GM19467 (cell line): Measurements from ENCODE around the gene POLR3F.

Experiments
- ATAC-seq: cut with Tn5 transposase; IDR thresholded peaks from one replicate; pipeline ENCODE4 v1.9.1; 2021; ENCODE audit warnings: mild to moderate bottlenecking, moderate library complexity; ENCODE audit not compliant: unreplicated experiment

POLR3F gene, protein sequence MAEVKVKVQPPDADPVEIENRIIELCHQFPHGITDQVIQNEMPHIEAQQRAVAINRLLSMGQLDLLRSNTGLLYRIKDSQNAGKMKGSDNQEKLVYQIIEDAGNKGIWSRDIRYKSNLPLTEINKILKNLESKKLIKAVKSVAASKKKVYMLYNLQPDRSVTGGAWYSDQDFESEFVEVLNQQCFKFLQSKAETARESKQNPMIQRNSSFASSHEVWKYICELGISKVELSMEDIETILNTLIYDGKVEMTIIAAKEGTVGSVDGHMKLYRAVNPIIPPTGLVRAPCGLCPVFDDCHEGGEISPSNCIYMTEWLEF

DNA sequence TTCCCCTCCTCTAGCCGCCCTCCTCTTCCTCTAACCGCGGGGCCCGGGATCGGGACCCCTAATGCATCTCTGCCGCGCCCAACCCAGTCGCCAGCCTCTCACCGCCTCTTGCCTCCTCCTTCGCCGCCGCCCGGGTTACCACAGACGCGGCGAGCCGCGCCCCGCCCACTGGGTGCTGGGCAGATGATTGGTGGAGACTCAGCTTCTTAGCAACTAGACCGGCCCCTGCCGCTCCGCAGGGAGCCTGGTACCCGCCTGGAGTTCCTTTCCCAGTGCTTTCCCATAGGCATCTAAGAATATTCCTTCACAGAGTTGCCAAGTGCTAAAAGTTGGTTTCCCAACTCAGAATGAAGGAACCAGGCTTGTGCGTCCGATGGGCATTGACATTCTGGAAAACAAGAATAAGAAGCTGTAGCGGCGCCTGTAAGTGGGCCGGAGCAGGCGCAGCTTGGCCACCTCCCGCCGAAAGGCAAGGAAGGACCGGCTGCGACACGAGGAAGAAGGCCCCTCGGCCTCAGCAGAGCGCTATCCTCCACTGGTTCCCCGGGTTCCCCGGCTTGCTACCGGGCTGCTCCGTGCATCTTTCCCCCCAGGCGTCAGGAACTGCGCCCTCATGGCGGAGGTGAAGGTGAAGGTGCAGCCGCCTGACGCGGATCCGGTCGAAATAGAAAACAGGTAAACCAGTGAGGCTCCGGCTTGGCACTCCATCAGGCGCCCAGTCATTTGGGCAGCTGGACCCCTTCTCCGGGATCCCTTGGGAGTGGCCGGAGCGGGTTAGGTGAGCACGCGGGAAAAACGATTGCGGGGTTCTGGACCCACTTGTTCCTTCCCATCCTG, at the start of gene POLR3F, which contains the start of gene DZANK1:
POLR3F (plus strand) TSS at position 497 of the 837 bp plus-strand sequence; CDS start at position 614, 117 bp downstream.
DZANK1 (minus strand) TSS at position 137 of the 837 bp plus-strand sequence. CDS start 1,672 bp downstream, outside the sequence.
- ATAC-seq, result peak; percentile 90

DNA sequence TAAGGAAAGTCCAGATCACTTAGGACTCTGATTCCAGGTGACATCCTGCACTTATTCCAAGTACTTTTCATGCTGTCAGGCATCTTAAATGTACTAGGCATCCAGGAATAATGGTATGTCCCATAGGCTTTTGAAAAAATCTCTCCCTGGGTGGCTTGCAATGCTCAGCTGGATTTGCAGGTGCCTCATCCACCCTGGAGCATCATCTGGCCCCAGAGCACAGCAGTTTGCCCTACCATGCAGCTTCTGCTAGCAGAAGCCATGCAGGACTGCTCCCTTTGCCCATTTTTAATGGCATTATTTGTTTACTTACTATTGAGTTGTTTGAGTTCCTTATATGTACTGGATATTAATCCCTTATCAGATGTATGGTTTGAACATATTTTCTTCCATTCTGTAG, 45.6 kb upstream of the POLR3F start:
- ATAC-seq, result no peak

DNA sequence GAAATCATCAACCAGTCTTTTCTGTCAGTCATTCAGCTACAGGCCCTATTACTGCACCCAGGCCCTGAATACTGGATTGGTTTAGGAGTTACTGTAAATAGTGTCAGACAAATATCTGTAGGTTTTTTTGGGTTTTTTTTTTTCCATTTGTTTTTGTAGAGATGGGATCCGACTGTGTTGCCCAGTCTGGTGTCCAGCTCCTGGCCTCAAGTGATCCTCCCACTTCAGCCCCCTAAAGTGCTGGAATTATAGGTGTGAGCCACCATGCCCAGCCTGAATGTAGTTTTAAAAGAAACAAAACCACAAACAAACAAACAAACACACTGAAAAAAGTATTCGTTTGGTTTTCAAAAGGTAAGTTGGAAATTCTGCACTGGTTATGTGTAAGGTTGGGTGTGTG, 40.0 kb upstream of the POLR3F start:
- no peak for ATAC-seq

DNA sequence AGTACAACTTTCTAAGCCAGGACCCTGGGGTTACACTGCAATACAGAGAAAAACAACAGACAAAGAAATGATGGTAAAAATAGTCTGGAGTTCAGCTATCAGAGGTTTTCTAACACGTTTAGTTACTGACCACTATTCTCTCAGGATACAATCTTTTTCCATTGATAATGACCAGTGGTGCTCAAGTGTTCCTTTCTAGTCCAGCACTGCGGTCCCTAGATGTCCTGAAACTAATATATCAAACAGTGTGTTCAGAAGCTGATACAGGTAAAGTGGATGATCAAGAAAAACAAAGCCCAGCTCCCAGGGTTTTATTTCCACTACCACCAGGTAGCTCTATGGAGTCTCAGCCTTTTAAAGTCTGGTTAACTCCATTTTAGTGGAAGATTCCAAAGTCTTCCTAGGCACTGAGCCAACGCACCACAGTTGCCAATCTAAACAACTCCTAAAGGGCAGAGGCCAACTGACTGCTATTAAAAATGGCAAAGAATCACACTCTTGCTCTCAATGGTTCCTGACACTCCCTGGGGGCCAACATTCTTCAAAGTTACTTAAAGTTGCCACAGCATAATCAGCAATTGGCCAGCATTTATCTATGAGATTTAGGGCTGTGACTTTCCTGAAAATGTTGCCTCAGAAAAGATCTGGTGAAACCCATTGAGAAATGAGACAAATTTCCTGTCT, 38.6 kb upstream of the POLR3F start:
- ATAC-seq, result no peak

DNA sequence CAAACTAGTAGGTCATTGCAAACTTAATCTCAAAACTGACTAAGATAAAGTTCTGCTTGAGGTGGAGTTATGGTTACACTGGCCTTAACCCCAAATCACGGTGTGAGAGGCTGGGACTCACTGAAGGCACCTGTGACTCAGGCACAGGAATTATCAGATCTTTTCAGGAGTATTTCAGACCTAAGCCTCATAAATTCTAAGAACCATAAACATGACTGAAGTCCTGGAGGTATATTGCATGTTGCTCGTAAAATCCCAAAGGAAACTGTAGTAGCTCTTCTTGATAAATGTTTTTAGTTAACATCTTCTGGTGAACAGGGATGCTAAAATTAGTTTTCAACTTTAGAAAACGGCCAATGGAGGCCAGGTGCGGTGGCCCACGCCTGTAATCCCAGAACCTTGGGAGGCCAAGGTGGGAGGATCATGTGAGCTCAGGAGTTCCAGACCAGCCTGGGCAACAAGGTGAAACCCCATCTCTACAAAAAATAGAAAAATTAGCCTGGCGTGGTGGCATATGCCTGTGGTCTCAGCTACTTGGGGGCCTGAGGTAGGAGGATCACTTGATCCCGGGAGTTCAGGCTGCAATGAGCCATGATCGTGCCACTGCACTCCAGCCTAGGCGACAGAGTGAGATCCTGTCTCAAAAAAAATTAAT, 36.9 kb upstream of the POLR3F start:
- ATAC-seq, result no peak

GRCh38 chr20:18431206-18431605, 36.0 kb upstream of the POLR3F start:
- ATAC-seq, result no peak

- ATAC-seq, result no peak
These were observed 30.3 kb upstream of the POLR3F start for GRCh38 chr20:18436847-18437246.

DNA sequence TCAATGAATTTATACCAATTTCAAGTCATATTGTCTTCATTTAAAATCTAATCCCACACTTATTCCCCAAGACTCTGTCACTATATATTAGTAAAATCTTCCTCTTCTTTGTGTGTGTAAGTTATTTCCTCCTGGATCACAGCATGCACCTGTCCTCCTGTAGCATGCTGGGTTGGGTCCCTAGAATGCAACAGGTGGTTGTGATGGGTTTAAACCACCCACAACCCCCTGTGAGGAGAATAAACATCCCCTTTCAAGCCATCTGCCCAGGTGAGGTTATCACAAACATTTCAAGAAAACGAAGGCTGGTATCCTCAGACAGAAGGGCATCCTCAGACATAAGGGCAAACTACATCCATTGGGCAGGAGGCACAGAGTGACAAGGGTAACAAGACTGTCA, 26.8 kb upstream of the POLR3F start:
- no peak for ATAC-seq

DNA sequence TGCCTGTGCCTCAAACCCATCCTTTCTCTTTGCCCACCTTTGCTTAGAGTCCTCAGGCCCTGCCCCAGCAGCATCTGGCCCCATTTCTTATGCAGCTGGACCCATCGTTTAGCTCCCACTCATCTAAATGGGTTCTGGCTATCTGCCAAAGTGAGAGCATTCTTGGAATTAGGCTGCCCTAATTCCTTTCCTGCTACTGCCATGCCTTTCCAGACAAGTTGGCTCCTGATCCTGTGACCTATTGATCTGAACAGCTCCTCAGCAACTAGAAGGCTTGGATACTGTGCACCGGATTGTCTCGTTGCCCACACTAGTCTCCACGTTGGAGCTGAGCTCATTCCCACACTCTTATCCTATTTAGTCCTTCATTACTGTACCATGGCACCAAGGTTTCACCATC, 23.3 kb upstream of the POLR3F start:
- ATAC-seq, result no peak

DNA sequence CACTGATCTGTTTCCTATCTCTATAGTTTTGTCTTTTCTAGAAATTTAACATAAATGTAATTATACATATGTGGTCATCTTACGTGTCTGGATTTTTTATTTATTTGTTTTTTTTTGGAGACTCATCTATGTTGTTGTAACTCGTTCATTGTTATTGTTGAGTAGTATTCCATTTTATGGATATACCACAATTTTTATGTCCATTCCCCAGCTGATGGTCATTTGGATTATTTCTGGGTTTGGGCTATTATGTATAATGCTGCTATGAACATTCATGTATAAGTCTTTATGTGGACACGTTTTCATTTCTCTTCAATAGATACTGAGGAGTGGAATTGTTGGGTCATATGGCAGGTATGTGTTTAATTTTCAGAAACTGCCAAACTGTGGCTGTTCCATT, 10.6 kb upstream of the POLR3F start:
- no peak for ATAC-seq

DNA sequence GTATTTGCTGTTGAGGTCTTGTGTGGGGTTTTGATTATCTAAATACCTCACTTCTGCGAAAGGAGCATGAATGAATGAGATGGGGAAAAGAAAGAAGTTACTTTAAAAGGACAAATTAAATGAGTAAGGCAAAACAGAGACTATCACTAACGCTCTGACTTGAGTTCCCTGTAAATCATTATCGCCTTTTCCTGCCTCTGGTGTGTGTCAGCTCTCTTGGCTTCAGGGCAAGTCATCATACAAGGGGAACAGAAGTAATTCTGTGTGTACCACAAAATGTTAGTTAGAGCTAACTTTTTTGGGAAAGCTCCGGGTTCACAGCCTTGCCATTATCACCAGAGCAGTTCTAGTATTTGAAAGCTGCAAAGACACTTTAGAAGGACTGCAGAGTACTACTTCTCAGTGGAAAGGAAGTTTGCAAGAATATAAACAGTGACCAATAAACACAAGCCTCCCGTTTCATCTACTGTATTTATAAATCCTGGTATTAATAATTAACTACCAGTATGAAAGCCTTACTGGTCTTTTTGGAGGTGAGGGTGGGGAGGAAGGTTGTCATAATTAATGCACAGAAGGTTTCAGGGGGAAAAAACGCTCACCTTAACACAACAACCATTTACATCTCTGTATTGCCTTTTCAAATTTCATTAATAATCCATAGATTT, 1.5 kb upstream of the POLR3F start:
- peak; percentile 34 for ATAC-seq

GRCh38 chr20:18466574-18466893, 656 bp upstream of the POLR3F start:
- ATAC-seq, result no peak

DNA sequence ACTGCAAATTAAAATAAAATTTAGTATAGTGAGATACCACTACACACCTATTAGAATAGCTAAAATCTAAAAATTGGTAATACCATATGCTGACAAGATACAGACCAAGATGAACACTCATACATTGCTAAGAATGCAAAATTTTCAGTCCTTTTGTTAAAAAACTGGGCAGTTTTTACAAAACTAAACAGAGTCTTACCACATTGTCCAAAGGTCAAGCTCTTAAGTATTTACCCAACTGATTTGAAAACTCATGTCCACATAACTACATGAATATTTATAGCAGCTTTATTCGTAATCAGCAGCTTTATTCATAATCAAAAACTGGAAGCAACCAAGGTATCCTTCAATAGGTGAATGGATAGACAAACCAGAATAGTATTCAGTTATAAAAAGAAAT, 10.0 kb downstream of the POLR3F start:
- no peak for ATAC-seq

- no peak for ATAC-seq
These were observed 10.6 kb downstream of the POLR3F start for GRCh38 chr20:18477821-18478220.

GRCh38 chr20:18481596-18481995, 14.4 kb downstream of the POLR3F start:
- no peak for ATAC-seq

DNA sequence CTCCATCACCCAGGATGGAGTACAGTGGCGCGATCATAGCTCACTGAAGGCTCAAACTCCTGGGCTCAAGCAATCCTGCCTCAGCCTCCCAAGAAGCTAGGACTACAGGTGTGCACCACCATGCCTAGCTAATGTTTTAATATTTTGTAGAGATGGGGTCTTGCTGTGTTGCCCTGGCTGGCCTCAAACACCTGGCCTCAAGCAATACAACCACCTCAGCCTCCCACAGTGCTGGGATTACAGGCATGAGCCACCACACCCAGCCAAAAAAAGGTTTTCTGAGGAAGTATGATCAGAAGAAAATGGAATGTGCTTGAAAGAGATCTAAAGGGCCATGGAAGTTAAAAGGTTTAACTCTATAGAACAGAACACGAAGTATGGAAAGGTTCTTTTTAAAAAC, 21.1 kb downstream of the POLR3F start:
- ATAC-seq, result no peak

- no peak for ATAC-seq
These were observed 28.9 kb downstream of the POLR3F start for GRCh38 chr20:18496042-18496441.

DNA sequence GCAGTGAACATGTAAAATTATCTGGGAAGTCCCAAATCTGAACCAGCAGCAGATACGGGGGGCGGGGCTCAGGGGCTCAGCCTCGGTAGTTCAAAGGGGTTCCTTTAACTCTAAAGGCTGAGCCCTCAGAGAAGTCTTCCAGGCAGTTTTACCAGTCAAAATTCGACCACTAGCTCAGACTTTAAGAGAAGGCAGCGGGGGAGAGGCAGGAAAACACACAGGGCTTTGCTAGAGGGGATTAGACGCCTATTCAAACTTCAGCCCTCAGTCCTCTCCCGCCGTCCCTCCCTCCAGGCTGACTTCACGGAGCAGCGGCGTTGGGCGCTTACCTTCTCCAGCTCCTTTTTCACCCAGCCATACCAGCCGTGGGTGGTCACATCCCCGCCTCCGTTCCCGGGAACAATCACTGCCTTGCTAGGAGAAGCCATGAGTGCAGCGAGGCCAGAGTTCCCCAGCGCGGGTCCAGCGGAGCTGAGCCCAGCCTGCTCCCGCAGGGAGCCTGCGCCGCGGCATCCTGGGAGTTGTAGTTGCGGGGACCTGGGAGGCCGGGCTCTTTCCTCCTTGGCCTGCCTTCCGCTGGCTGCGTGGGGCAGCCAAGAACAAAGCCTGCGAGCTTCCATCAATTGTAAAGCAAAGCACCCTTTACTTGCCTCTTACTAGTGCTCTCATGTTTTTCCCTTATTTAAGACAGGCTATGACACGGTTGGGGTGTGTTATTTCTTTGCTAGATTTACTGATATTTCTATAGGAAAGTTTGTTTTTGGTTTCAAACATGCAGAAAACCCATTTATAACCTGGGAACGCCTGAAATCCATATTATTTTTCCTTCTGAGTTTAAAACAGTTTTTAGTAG, 29.8 kb downstream of the POLR3F start, which contains the start of gene RBBP9:
RBBP9 (minus strand) TSS at position 486 of the 853 bp plus-strand sequence; CDS start at position 428, 58 bp downstream.
- peak; percentile 98 for ATAC-seq

GRCh38 chr20:18497603-18498002, 30.4 kb downstream of the POLR3F start:
- ATAC-seq, result no peak
